Stimulated activated CD8-positive, alpha-beta memory T cell treated with anti-CD3 and anti-CD28 coated beads, Interleukin-12 subunit alpha, Interleukin-12 subunit beta, amount 100 ng/mL, for 24 hours (primary cell): ENCODE data around the gene PTGES3.
A peak's percentile ranks its signal among the peaks of the same experiment; 100 is the strongest.
"Not testable (repeated sequence)": the region's sequence is repeated elsewhere in the genome, so short reads cannot be mapped to it uniquely, and the experiment has no call there.

Source experiments
- DNase-seq: peaks from one replicate; pipeline ENCODE4 v3.0.0-alpha.2; 2020; ENCODE audit errors: extremely low read depth

The PTGES3 gene

GRCh38 chr12:56657416-56658379, 30.4 kb downstream of the PTGES3 start:
- DNase-seq = no peak

GRCh38 chr12:56653781-56654180, 34.3 kb downstream of the PTGES3 start:
- not testable (repeated sequence) for DNase-seq

GRCh38 chr12:56648023-56648422, 40.1 kb downstream of the PTGES3 start:
- DNase-seq = not testable (repeated sequence)

GRCh38 chr12:56645717-56646446, 42.2 kb downstream of the PTGES3 start, which contains the start of gene ATP5F1B:
Gene ATP5F1B (minus strand): TSS chr12:56645984. CDS start chr12:56645963, 21 bp downstream.
- peak; percentile 75 for DNase-seq

- no peak for DNase-seq
Measured at GRCh38 chr12:56645201-56645716, 42.8 kb downstream of the PTGES3 start.

- DNase-seq = no peak
Measured at GRCh38 chr12:56644654-56645053, 43.4 kb downstream of the PTGES3 start.

GRCh38 chr12:56641219-56641618, 46.9 kb downstream of the PTGES3 start:
- no peak for DNase-seq

- no peak for DNase-seq
Measured at GRCh38 chr12:56637621-56638020, 50.5 kb downstream of the PTGES3 start.

GRCh38 chr12:56636675-56637540, 51.2 kb downstream of the PTGES3 start:
- DNase-seq = peak; percentile 86

GRCh38 chr12:56635806-56636674, 52.0 kb downstream of the PTGES3 start:
- DNase-seq = peak; percentile 73

- DNase-seq = no peak
Measured at GRCh38 chr12:56634837-56635791, 53.0 kb downstream of the PTGES3 start.

GRCh38 chr12:56634242-56634836, 53.7 kb downstream of the PTGES3 start:
- no peak for DNase-seq

- DNase-seq = no peak
Measured at GRCh38 chr12:56633468-56634241, 54.4 kb downstream of the PTGES3 start.

GRCh38 chr12:56632701-56633467, 55.2 kb downstream of the PTGES3 start:
- DNase-seq = no peak

GRCh38 chr12:56631790-56632700, 56.0 kb downstream of the PTGES3 start:
- no peak for DNase-seq

GRCh38 chr12:56630180-56630632, 57.9 kb downstream of the PTGES3 start, which contains the start of gene BAZ2A:
Gene BAZ2A (minus strand): TSS chr12:56630326. CDS start chr12:56617530, 12,796 bp downstream.
- DNase-seq = peak; percentile 78
